ENCODE results near the gene ASTN2. TPM values are rescaled to one million over a fixed set of nuclear protein-coding genes. Genes with fewer than 3 reads are reported as not detected.
A peak's percentile ranks its signal among the peaks of the same experiment; 100 is the strongest.

Gene ASTN2
- total RNA-seq, 1 experiment from 2014 or later: 11.4 TPM

DNA sequence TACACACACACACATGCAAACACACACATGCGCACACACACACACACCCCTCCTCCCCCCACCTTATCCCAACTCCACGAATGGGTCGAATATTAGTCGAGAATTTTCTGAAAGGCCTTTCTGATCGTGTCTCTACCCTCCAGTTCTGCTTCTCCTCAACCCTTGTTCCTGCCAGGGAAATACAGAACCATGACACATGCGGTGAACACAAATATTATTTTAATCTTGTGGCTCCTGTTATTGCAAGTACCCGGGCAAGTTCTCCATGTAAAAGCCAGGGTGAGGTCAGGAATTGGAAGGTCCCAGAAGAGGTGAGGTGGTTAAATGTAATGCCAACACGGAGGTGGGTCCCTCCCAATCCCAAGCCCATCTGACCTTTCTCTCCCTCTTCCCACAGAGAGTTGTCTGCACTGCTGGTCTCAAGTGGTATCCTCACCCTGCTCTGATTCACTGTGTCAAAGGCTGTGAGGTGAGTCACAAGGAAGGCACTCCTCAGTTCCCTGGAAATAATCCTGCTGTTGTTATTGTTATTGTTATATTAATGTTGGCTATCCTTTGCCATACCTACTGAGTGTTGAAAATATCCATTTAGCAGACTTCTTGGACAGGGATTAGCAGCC lies 1037.6 kb downstream of the ASTN2 start:
- peak; percentile 93 for DNase-seq (ENCODE audit: low read depth)

Small RNA genes lying within 50 kb of the gene (small RNA-seq; reads per million reads assigned to genes)
- gene SNORA70C: not detected

Measured in HT1080 (cell line).